Measurements from ENCODE around the gene UBE2B.
"Not testable (repeated sequence)": the region's sequence is repeated elsewhere in the genome, so short reads cannot be mapped to it uniquely, and the experiment has no call there.

Gene UBE2B

GRCh38 chr5:134403951-134404350 is 32.6 kb downstream of the UBE2B start:
- DNase-seq: no peak

- DNase-seq: no peak
Observed at GRCh38 chr5:134406390-134406789, 35.0 kb downstream of the UBE2B start.

GRCh38 chr5:134409321-134409720 is 38.0 kb downstream of the UBE2B start:
- no peak for DNase-seq

- peak; percentile 48 for DNase-seq
Observed at GRCh38 chr5:134410822-134411221, 39.5 kb downstream of the UBE2B start.

- no peak for DNase-seq
Observed at GRCh38 chr5:134411228-134411545, 39.8 kb downstream of the UBE2B start.

- DNase-seq: peak; percentile 94
Observed at GRCh38 chr5:134411546-134412266, 40.3 kb downstream of the UBE2B start, which contains the start of gene CDKN2AIPNL. TSS of gene CDKN2AIPNL (minus strand) at chr5:134411881. CDS start at chr5:134411854, 27 bp downstream.

- DNase-seq: peak; percentile 20
Observed at GRCh38 chr5:134413046-134413445, 41.7 kb downstream of the UBE2B start.

- peak; percentile 6 for DNase-seq
Observed at GRCh38 chr5:134417707-134418106, 46.3 kb downstream of the UBE2B start.

GRCh38 chr5:134418958-134419357 is 47.6 kb downstream of the UBE2B start:
- no peak for DNase-seq

- DNase-seq: no peak
Observed at GRCh38 chr5:134420343-134420742, 49.0 kb downstream of the UBE2B start.

GRCh38 chr5:134421038-134421437 is 49.7 kb downstream of the UBE2B start:
- not testable (repeated sequence) for DNase-seq

GRCh38 chr5:134422791-134423365 is 51.5 kb downstream of the UBE2B start:
- no peak for DNase-seq

- DNase-seq: no peak
Observed at GRCh38 chr5:134423376-134423775, 52.0 kb downstream of the UBE2B start.

GRCh38 chr5:134426361-134426760 is 55.0 kb downstream of the UBE2B start:
- no peak for DNase-seq

- DNase-seq: no peak
Observed at GRCh38 chr5:134427540-134428041, 56.2 kb downstream of the UBE2B start.

GRCh38 chr5:134430001-134430569 is 58.7 kb downstream of the UBE2B start:
- no peak for DNase-seq

GRCh38 chr5:134432174-134432573 is 60.8 kb downstream of the UBE2B start:
- DNase-seq: no peak

- no peak for DNase-seq
Observed at GRCh38 chr5:134432677-134433359, 61.4 kb downstream of the UBE2B start.

- DNase-seq: no peak
Observed at GRCh38 chr5:134435560-134435959, 64.2 kb downstream of the UBE2B start.

GRCh38 chr5:134436523-134437339 is 65.4 kb downstream of the UBE2B start:
- DNase-seq: peak; percentile 72

GRCh38 chr5:134437340-134437846 is 66.0 kb downstream of the UBE2B start:
- no peak for DNase-seq

- no peak for DNase-seq
Observed at GRCh38 chr5:134437847-134438581, 66.6 kb downstream of the UBE2B start.
